ENCODE data around the gene ZNF692. TPM values are rescaled to one million over a fixed set of nuclear protein-coding genes. Genes with fewer than 3 reads are reported as not detected.

ZNF692 gene
- total and polyA plus RNA-seq, 2 of the 13 experiments (the other 11 are each of a cell fraction or from before 2014, with no cell fraction given), result 27.3 to 45.8 TPM

- TF ChIP-seq PBX2 (CRISPR knock-in tag; IDR thresholded peaks at IDR 0.05) (no peak), FOXJ3 (CRISPR knock-in tag; IDR thresholded peaks at IDR 0.05; ENCODE audit: borderline replicate concordance) (no peak), SUZ12 (IDR thresholded peaks at IDR 0.05; ENCODE audit: low read depth, low read length) (no peak), REL (CRISPR knock-in tag; conservative IDR thresholded peaks at IDR 0.05) (no peak; the same call in 1 of the 2 replicates), ZNF235 (CRISPR knock-in tag; IDR thresholded peaks at IDR 0.05; ENCODE audit: borderline replicate concordance) (no peak), MED1 (CRISPR knock-in tag; IDR thresholded peaks at IDR 0.05) (no peak), ZNF318 (CRISPR knock-in tag; IDR thresholded peaks at IDR 0.05) (no peak), ZBTB42 (CRISPR knock-in tag; IDR thresholded peaks at IDR 0.05) (no peak), RERE (CRISPR knock-in tag; IDR thresholded peaks at IDR 0.05; ENCODE audit: low read depth) (0 out of 2 replicates have a peak, but pooled peaks have one; percentile 41), ZFP36L2 (CRISPR knock-in tag; IDR thresholded peaks at IDR 0.05) (no peak), RARA (CRISPR knock-in tag; IDR thresholded peaks at IDR 0.05) (no peak), IKZF4 (CRISPR knock-in tag; IDR thresholded peaks at IDR 0.05; ENCODE audit: borderline replicate concordance, low read depth, not compliant biosample characterization) (peak; percentile 50), ZNF614 (CRISPR knock-in tag; IDR thresholded peaks at IDR 0.05; ENCODE audit: borderline replicate concordance) (no peak)
Observed at GRCh38 chr1:248872752-248873408, 14.0 kb upstream of the ZNF692 start (continued).

All from HepG2 (cell line).